Prostate gland (tissue), 2 donors: ENCODE results near the gene MRPL47.
A peak's percentile ranks its signal among the peaks of the same experiment; 100 is the strongest.

Experiments
- CTCF ChIP-seq, 4 experiments: fragments of 200-600 bp in 2 of 4; fragments of 450-650 bp in 2 of 4; sonication (generic) in 2 of 4; IDR thresholded peaks; 1 replicate in 3 of 4; 2 replicates in 1 of 4; pipeline ENCODE4 v1.5.1; 2016 to 2019; ENCODE audit warnings: antibody characterized with exemption in 4 of 4, mild to moderate bottlenecking in 2 of 4, moderate library complexity in 2 of 4
- POLR2A ChIP-seq: fragments of 450-650 bp; IDR thresholded peaks from one replicate; pipeline ENCODE4 v1.6.1; 2016; ENCODE audit warnings: antibody characterized with exemption, mild to moderate bottlenecking
- POLR2AphosphoS5 ChIP-seq: sonication (generic); formaldehyde crosslinking; IDR thresholded peaks from one replicate; pipeline ENCODE4 v1.6.1; 2017; ENCODE audit warnings: antibody characterized with exemption

DNA sequence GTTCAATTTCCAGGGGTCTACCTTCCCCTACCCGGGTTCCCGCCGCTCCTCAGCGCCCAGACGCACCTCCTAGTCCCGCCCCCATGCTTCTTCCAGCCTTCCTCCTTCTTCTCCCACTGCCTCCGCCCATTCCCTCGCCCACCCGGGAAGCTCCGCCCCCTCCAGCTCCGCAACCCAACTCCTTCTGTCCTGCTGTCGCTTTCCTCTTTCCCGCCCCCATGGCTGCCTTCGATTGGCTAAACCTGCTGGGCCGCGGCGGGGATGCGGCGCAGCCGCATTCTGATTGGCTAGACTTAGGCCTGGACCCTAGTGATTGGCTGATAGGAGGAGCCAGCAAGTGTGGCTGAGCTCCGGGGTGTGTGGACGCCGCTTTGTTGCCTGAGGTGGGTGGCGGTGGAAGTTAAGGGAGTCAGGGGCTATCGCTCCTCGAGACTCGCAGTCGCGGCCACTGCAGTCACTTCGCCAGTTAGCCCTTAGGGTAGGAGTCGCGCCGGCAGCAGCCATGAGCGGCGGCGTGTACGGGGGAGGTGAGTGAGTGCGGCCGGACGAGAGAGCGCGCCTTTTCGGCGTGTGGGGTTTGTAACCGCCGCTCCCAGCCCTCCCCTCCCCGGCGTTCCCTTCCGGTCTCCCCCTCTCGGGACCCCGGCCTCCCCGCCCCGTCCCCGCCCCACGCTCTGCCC is 41.7 kb downstream of the MRPL47 start, which contains the start of gene ACTL6A:
- TF ChIP-seq POLR2A (peak; percentile 46), POLR2AphosphoS5 (peak; percentile 94), CTCF (IDR thresholded peaks at IDR 0.05) (no peak)
